Measurements from ENCODE around the gene GALNT10.

Gene GALNT10

GRCh38 chr5:154430961-154431630 is 240.6 kb downstream of the GALNT10 start:
- TF ChIP-seq, protein P1, sequence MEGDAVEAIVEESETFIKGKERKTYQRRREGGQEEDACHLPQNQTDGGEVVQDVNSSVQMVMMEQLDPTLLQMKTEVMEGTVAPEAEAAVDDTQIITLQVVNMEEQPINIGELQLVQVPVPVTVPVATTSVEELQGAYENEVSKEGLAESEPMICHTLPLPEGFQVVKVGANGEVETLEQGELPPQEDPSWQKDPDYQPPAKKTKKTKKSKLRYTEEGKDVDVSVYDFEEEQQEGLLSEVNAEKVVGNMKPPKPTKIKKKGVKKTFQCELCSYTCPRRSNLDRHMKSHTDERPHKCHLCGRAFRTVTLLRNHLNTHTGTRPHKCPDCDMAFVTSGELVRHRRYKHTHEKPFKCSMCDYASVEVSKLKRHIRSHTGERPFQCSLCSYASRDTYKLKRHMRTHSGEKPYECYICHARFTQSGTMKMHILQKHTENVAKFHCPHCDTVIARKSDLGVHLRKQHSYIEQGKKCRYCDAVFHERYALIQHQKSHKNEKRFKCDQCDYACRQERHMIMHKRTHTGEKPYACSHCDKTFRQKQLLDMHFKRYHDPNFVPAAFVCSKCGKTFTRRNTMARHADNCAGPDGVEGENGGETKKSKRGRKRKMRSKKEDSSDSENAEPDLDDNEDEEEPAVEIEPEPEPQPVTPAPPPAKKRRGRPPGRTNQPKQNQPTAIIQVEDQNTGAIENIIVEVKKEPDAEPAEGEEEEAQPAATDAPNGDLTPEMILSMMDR (IDR thresholded peaks at IDR 0.05; ENCODE audit: low read depth, low read length), result no peak
- H3K27me3 ChIP-seq, result no peaks in the 10 kb centered on the region
- no peak overlapping the region for H3K4me3 ChIP-seq (ENCODE audit: low read depth, low read length)
- DNase-seq, result no peak
- no peaks in the 10 kb centered on the region for H3K9me3 ChIP-seq
- no peaks in the 10 kb centered on the region for H3K4me1 ChIP-seq
- H3K36me3 ChIP-seq, result no peaks in the 10 kb centered on the region; the same call in 1 of the 2 replicates

GRCh38 chr5:154435226-154435625 is 244.7 kb downstream of the GALNT10 start:
- H3K4me3 ChIP-seq (ENCODE audit: low read depth, low read length), result no peak overlapping the region
- H3K36me3 ChIP-seq, result peaks cover 4% of the 10 kb centered on the region
- no peaks in the 10 kb centered on the region for H3K4me1 ChIP-seq
- TF ChIP-seq, protein P1 (IDR thresholded peaks at IDR 0.05; ENCODE audit: low read depth, low read length), result no peak
- DNase-seq, result no peak
- H3K9me3 ChIP-seq, result no peaks in the 10 kb centered on the region
- H3K27me3 ChIP-seq, result no peaks in the 10 kb centered on the region

- no peak for DNase-seq
- TF ChIP-seq, protein P1 (IDR thresholded peaks at IDR 0.05; ENCODE audit: low read depth, low read length), result no peak
- no peak overlapping the region for H3K4me3 ChIP-seq (ENCODE audit: low read depth, low read length)
- H3K9me3 ChIP-seq, result no peaks in the 10 kb centered on the region
- no peaks in the 10 kb centered on the region for H3K4me1 ChIP-seq
- no peaks in the 10 kb centered on the region for H3K27me3 ChIP-seq
- peaks cover 10% of the 10 kb centered on the region for H3K36me3 ChIP-seq
Observed at GRCh38 chr5:154437281-154437965, 246.9 kb downstream of the GALNT10 start.

DNA sequence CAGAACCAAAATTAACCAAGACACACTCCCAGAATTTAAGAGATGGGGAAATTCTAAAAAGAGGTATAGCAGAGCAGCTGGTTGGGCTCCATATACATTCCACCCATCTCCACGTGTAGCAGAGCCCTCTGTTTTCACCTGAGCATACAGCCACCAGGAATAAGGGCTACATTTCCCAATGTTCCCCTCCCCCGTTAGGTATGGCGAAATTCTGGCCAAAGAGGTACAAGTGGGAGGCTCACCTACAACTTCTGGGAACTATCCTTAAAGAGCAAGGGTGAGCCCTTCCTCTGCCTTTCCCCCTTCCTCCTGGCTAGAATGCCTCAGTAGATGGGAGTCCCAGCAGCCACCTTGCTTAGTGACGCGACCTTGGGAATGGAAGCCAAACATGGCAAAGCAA is 250.0 kb downstream of the GALNT10 start:
- Histone ChIP-seq H3K4me1 (no peaks in the 10 kb centered on the region), H3K4me3 (ENCODE audit: low read depth, low read length) (no peak overlapping the region), H3K36me3 (peaks cover 10% of the 10 kb centered on the region), H3K27me3 (no peaks in the 10 kb centered on the region), H3K9me3 (no peaks in the 10 kb centered on the region)
- no peak for DNase-seq
- TF ChIP-seq, protein P1 (IDR thresholded peaks at IDR 0.05; ENCODE audit: low read depth, low read length), result no peak

- H3K4me3 ChIP-seq (ENCODE audit: low read depth, low read length), result no peak overlapping the region
- TF ChIP-seq, protein P1 (IDR thresholded peaks at IDR 0.05; ENCODE audit: low read depth, low read length), result no peak
- H3K4me1 ChIP-seq, result peaks cover 3% of the 10 kb centered on the region
- H3K36me3 ChIP-seq, result peaks cover 10% of the 10 kb centered on the region
- H3K9me3 ChIP-seq, result no peaks in the 10 kb centered on the region
- DNase-seq, result no peak
- H3K27me3 ChIP-seq, result no peaks in the 10 kb centered on the region
Observed at GRCh38 chr5:154442801-154443200, 252.3 kb downstream of the GALNT10 start.

Data from BE2C (cell line).